Suprapubic skin (tissue), 4 donors: ENCODE measurements around the gene SLC47A2. TPM values are rescaled to one million over a fixed set of nuclear protein-coding genes. Genes with fewer than 3 reads are reported as not detected.
"Not testable (repeated sequence)": the region's sequence is repeated elsewhere in the genome, so short reads cannot be mapped to it uniquely, and the experiment has no call there.

ENCODE experiments used
- DNase-seq, 2 donors: peaks; one replicate each; pipeline ENCODE4 v3.0.0-alpha.2; 2019; ENCODE audit warnings: low spot score in 2 of 2
- H3K27ac ChIP-seq: fragments of 200-600 bp; sonication (generic); one replicate; pipeline ENCODE4 v1.5.1; 2019
- H3K27me3 ChIP-seq: fragments of 200-600 bp; sonication (generic); one replicate; pipeline ENCODE4 v1.5.1; 2019
- H3K36me3 ChIP-seq: fragments of 200-600 bp; sonication (generic); one replicate; pipeline ENCODE4 v1.5.1; 2019
- H3K4me1 ChIP-seq: fragments of 200-600 bp; sonication (generic); one replicate; pipeline ENCODE4 v1.5.1; 2019
- H3K4me3 ChIP-seq: fragments of 200-600 bp; sonication (generic); one replicate; pipeline ENCODE4 v1.5.1; 2019; ENCODE audit warnings: mild to moderate bottlenecking
- H3K9me3 ChIP-seq: fragments of 200-600 bp; sonication (generic); one replicate; pipeline ENCODE4 v1.5.1; 2019
- EP300 ChIP-seq: sonication (generic); formaldehyde crosslinking; IDR thresholded peaks from one replicate; pipeline ENCODE4 v1.6.1; 2017; ENCODE audit warnings: antibody characterized with exemption
- POLR2A ChIP-seq, 2 donors: fragments of 450-650 bp; IDR thresholded peaks; one replicate each; pipeline ENCODE4 v1.6.1; 2017; ENCODE audit warnings: antibody characterized with exemption in 2 of 2, mild to moderate bottlenecking in 2 of 2, moderate library complexity in 2 of 2
- POLR2AphosphoS5 ChIP-seq, 3 donors: sonication (generic); formaldehyde crosslinking; IDR thresholded peaks; one replicate each; pipeline ENCODE4 v1.6.1; 2017; ENCODE audit warnings: antibody characterized with exemption in 3 of 3
- WGBS: methylation state at CpG from one replicate; pipeline ENCODE4 v1.1.5; 2018; 5-methylcytosine and 5-hydroxymethylcytosine counted together
- total RNA-seq, 4 donors: library from RNA; depleted of rRNA; stranded (reverse); fragments of >200 nt; gene quantifications; one replicate each; pipeline ENCODE4 v1.1.0, GENCODE V29; 2016
- TF ChIP-seq, protein P1 (sequence below), 2 donors: fragments of 200-600 bp in 1 of 2; fragments of 450-650 bp in 1 of 2; sonication (generic) in 1 of 2; IDR thresholded peaks; one replicate each; pipeline ENCODE4 v1.5.1; 2016 to 2019; ENCODE audit warnings: antibody characterized with exemption in 2 of 2, mild to moderate bottlenecking in 1 of 2, moderate library complexity in 1 of 2

SLC47A2 gene
- total RNA-seq, 4 donors from 2014 or later, result 0.96 to 7.9 (median 2.5) TPM; not detected in 1

DNA sequence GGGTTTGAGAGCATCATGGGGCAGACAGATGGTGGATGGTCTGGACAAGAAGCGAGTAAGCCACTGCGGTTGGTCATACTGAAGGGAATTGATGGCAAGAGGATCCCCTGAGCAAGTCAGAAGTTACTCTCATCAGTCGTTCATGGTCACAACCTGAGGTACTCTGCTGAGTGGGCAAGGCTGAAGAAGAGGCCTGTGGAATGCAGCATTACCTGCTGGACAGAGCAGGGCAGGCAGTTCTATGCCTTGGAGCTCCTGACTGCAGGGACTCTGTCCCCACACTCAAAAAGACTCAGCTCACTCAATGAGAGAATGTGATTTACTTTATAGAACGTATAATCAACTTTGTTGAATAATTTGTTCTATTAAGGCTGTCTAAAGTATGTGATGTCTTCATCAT is 39.5 kb downstream of the SLC47A2 start:
- Histone ChIP-seq H3K4me1 (peaks cover 18% of the 10 kb centered on the region), H3K4me3 (no peak overlapping the region), H3K36me3 (peaks cover 23% of the 10 kb centered on the region), H3K9me3 (no peaks in the 10 kb centered on the region), H3K27ac (no peak overlapping the region), H3K27me3 (no peaks in the 10 kb centered on the region)
- 87% methylated on average over 4 of the region's 4 CpGs for WGBS
- TF ChIP-seq, protein P1, sequence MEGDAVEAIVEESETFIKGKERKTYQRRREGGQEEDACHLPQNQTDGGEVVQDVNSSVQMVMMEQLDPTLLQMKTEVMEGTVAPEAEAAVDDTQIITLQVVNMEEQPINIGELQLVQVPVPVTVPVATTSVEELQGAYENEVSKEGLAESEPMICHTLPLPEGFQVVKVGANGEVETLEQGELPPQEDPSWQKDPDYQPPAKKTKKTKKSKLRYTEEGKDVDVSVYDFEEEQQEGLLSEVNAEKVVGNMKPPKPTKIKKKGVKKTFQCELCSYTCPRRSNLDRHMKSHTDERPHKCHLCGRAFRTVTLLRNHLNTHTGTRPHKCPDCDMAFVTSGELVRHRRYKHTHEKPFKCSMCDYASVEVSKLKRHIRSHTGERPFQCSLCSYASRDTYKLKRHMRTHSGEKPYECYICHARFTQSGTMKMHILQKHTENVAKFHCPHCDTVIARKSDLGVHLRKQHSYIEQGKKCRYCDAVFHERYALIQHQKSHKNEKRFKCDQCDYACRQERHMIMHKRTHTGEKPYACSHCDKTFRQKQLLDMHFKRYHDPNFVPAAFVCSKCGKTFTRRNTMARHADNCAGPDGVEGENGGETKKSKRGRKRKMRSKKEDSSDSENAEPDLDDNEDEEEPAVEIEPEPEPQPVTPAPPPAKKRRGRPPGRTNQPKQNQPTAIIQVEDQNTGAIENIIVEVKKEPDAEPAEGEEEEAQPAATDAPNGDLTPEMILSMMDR (IDR thresholded peaks at IDR 0.05), result no peak
- TF ChIP-seq EP300 (no peak), POLR2AphosphoS5 (IDR thresholded peaks at IDR 0.05) (no peak), POLR2A (IDR thresholded peaks at IDR 0.05) (no peak)
- DNase-seq, result no peak

DNA sequence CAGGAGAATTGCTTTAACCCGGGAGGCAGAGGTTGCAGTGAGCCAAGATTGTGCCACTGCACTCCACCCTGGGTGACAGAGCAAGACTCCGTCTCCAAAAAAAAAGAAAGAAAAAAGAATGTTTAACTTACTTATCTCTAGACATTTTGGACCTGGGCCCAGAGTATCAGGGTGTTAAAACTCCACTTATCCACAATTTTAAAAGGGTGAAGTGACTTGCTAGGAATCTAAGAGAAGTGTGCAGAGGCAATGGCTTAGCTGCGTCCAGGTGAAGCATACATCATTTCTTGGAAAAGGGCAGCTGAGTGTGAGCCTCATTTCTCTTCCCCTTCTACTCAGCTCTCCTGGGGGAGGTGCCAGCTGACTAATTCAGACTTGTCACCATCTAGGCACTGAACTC is 42.8 kb downstream of the SLC47A2 start:
- DNase-seq, result no peak
- TF ChIP-seq, protein P1 (IDR thresholded peaks at IDR 0.05), result no peak
- TF ChIP-seq EP300, result no peak
- TF ChIP-seq POLR2A (IDR thresholded peaks at IDR 0.05), result no peak
- TF ChIP-seq POLR2AphosphoS5 (IDR thresholded peaks at IDR 0.05), result no peak
- no peak overlapping the region for H3K27ac ChIP-seq
- peaks cover 31% of the 10 kb centered on the region for H3K36me3 ChIP-seq
- WGBS, result 70% methylated on average over 3 of the region's 3 CpGs
- H3K27me3 ChIP-seq, result no peaks in the 10 kb centered on the region
- peaks cover 27% of the 10 kb centered on the region for H3K4me1 ChIP-seq
- no peak overlapping the region for H3K4me3 ChIP-seq
- H3K9me3 ChIP-seq, result no peaks in the 10 kb centered on the region

DNA sequence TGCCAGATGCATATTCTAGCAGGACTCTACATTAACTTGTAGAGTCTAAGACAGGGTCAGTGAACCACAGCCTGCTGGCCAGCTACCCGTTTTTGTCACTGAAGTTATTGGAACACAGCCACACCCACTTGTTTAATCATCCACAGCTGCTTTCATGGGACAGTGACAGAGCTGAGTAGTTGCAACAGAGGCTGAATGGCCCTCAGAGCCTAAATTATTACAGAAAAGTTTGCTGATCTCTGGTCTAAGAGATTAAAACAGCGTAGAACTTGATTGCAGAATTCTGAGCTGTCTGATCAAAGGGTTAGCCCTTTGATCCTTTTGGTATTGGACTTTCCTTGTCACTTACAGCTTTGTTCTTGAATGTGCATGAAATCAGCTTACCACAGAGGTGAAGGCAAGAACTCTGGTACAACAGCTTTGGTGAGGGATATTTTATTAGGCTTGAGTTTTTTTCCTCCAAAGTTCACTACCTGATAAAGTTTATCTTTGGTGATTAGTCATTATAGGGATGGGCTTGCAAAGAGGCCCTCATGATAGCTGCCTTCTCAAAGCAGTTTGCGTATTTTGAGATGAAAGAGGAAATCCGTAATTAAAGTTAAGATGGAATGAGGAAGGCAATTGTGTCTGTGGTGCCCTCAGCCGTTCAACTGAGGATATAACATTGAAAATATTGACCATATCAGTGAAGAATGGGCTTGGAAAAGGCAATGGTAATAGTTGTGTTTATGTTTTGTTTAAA is 44.2 kb downstream of the SLC47A2 start:
- no peak overlapping the region for H3K4me3 ChIP-seq
- peak overlapping the region; percentile 19 for H3K27ac ChIP-seq
- TF ChIP-seq POLR2AphosphoS5 (IDR thresholded peaks at IDR 0.05), result no peak
- no peak for TF ChIP-seq POLR2A (IDR thresholded peaks at IDR 0.05)
- TF ChIP-seq EP300, result no peak
- TF ChIP-seq, protein P1 (IDR thresholded peaks at IDR 0.05), result no peak
- WGBS, result 58% methylated on average over 5 of the region's 5 CpGs
- H3K27me3 ChIP-seq, result no peaks in the 10 kb centered on the region
- peaks cover 27% of the 10 kb centered on the region for H3K4me1 ChIP-seq
- DNase-seq, result peak in 1 of 2 donors; percentile 72
- no peaks in the 10 kb centered on the region for H3K9me3 ChIP-seq
- H3K36me3 ChIP-seq, result peaks cover 34% of the 10 kb centered on the region

DNA sequence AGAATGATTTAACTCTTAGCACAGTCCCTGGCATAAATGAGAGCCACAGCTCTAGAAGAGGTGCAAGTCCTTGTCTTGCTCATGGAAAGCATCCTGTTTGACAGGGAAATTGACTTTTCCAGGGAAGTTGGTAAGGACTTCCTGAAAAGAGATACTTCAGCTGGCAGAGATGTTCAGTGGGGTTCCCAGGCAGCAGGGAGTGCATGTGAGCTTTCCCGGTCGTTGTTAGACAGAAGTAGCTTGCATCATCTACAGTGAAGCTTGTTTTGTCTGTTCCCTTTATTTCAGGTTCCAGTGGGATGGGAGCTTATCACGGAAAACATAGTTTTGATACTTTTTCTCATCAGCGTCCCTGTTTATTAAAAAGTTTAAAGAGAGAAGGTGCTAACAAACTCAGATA is 45.0 kb downstream of the SLC47A2 start:
- H3K27me3 ChIP-seq, result no peaks in the 10 kb centered on the region
- no peak overlapping the region for H3K27ac ChIP-seq
- peaks cover 27% of the 10 kb centered on the region for H3K4me1 ChIP-seq
- no peak for DNase-seq
- H3K9me3 ChIP-seq, result no peaks in the 10 kb centered on the region
- 55% methylated on average over 4 of the region's 4 CpGs for WGBS
- no peak for TF ChIP-seq POLR2A (IDR thresholded peaks at IDR 0.05)
- TF ChIP-seq EP300, result no peak
- TF ChIP-seq POLR2AphosphoS5 (IDR thresholded peaks at IDR 0.05), result no peak
- TF ChIP-seq, protein P1 (IDR thresholded peaks at IDR 0.05), result no peak
- H3K4me3 ChIP-seq, result no peak overlapping the region
- peaks cover 28% of the 10 kb centered on the region for H3K36me3 ChIP-seq

DNA sequence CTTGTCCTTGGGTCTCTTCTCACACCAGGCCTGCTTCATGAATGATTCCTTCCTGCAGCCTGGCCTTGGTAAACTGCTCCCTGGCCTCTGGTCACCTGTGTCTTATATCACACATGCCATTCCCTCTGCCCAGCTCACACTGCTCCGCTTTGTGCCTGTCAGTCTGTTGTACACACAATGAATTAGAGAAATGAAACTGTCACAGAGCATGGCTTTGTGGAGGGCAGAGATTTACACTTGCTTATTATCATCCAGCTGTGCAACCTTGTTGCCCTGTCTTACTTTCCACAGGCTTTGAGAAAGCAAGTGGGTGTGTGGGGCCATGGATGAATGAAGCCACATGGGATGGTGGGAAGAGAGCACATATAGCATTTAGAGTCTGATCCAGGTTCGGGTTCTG is 45.5 kb downstream of the SLC47A2 start:
- Histone ChIP-seq H3K27ac (no peak overlapping the region), H3K4me1 (peaks cover 27% of the 10 kb centered on the region), H3K9me3 (no peaks in the 10 kb centered on the region), H3K4me3 (no peak overlapping the region), H3K27me3 (no peaks in the 10 kb centered on the region), H3K36me3 (peaks cover 26% of the 10 kb centered on the region)
- TF ChIP-seq EP300 (no peak), POLR2AphosphoS5 (IDR thresholded peaks at IDR 0.05) (no peak), POLR2A (IDR thresholded peaks at IDR 0.05) (no peak)
- TF ChIP-seq, protein P1 (IDR thresholded peaks at IDR 0.05), result no peak
- 92% methylated on average over 2 of the region's 2 CpGs for WGBS
- no peak for DNase-seq

DNA sequence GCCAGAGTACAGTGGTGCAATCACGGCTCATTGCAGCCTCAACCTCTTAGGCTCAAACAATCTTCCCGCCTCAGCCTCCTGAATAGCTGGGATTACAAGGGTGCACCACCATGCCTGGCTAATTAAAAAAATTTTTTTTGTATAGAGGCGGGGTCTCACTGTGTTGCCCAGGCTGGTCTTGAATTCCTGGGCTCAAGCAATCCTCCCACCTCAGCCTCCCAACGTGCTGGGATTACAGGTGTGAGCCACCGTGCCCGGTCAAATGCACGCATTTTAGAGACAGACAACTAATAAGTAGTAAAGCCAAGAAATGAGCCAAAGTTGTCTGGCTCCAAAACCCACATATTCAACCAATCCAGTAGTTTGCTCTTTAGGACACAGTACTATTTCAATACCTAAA is 46.7 kb downstream of the SLC47A2 start:
- not testable (repeated sequence) for H3K4me3 ChIP-seq, H3K9me3 ChIP-seq, H3K27me3 ChIP-seq, H3K27ac ChIP-seq, DNase-seq
- peaks cover 35% of the 10 kb centered on the region for H3K36me3 ChIP-seq
- H3K4me1 ChIP-seq, result peaks cover 27% of the 10 kb centered on the region
- 91% methylated on average over 7 of the region's 7 CpGs for WGBS
